ENCODE data around the gene IMP4. TPM values are rescaled to one million over a fixed set of nuclear protein-coding genes. Genes with fewer than 3 reads are reported as not detected.

The IMP4 gene
- total RNA-seq, 2 donors from 2014 or later, result 50.6 to 117 TPM

GRCh38 chr2:130389358-130389757 is 46.7 kb downstream of the IMP4 start:
- Histone ChIP-seq H3K36me3 (no peaks in the 10 kb centered on the region), H3K4me3 (no peak overlapping the region), H3K4me1 (no peaks in the 10 kb centered on the region), H3K9me3 (no peaks in the 10 kb centered on the region), H3K27me3 (no peaks in the 10 kb centered on the region), H3K27ac (no peak overlapping the region), H3K9ac (ENCODE audit: low read depth in 2 of 2, low read length in 2 of 2) (no peak overlapping the region)
- no peak for DNase-seq
- intact Hi-C loops (cut with DNase I), result no loop called here
- no peak for TF ChIP-seq CTCF (IDR thresholded peaks at IDR 0.05)

GRCh38 chr2:130389783-130390182 is 47.1 kb downstream of the IMP4 start:
- H3K4me1 ChIP-seq, result no peaks in the 10 kb centered on the region
- TF ChIP-seq CTCF (IDR thresholded peaks at IDR 0.05), result no peak
- no peaks in the 10 kb centered on the region for H3K9me3 ChIP-seq
- no peaks in the 10 kb centered on the region for H3K27me3 ChIP-seq
- intact Hi-C loops (cut with DNase I), result no loop called here
- no peak overlapping the region for H3K4me3 ChIP-seq
- no peak for DNase-seq
- no peak overlapping the region for H3K9ac ChIP-seq (ENCODE audit: low read depth in 2 of 2, low read length in 2 of 2)
- H3K36me3 ChIP-seq, result no peaks in the 10 kb centered on the region
- peak overlapping the region; percentile 92 for H3K27ac ChIP-seq

- no peaks in the 10 kb centered on the region for H3K9me3 ChIP-seq
- no peaks in the 10 kb centered on the region for H3K4me1 ChIP-seq
- no peak for TF ChIP-seq CTCF (IDR thresholded peaks at IDR 0.05)
- H3K27me3 ChIP-seq, result no peaks in the 10 kb centered on the region
- H3K36me3 ChIP-seq, result no peaks in the 10 kb centered on the region
- H3K27ac ChIP-seq, result peak overlapping the region; percentile 92
- peak overlapping the region; percentile 65 for H3K4me3 ChIP-seq
- intact Hi-C loops (cut with DNase I), result no loop called here
- DNase-seq, result peak; percentile 71
- peak overlapping the region; percentile 82 to 90 for H3K9ac ChIP-seq (ENCODE audit: low read depth in 2 of 2, low read length in 2 of 2)
Measured at GRCh38 chr2:130390460-130391057, 47.9 kb downstream of the IMP4 start.

GRCh38 chr2:130391058-130391871 is 48.6 kb downstream of the IMP4 start:
- Histone ChIP-seq H3K9me3 (no peaks in the 10 kb centered on the region), H3K4me3 (peak overlapping the region; percentile 65), H3K36me3 (no peaks in the 10 kb centered on the region), H3K27me3 (no peaks in the 10 kb centered on the region), H3K9ac (ENCODE audit: low read depth in 2 of 2, low read length in 2 of 2) (peak overlapping the region; percentile 82 to 90), H3K4me1 (no peaks in the 10 kb centered on the region), H3K27ac (peak overlapping the region; percentile 92)
- intact Hi-C loops (cut with DNase I), result no loop called here
- TF ChIP-seq CTCF (IDR thresholded peaks at IDR 0.05), result no peak
- DNase-seq, result peak; percentile 95

GRCh38 chr2:130391872-130392670 is 49.4 kb downstream of the IMP4 start:
- no peak for TF ChIP-seq CTCF (IDR thresholded peaks at IDR 0.05)
- DNase-seq, result peak; percentile 40
- H3K27me3 ChIP-seq, result no peaks in the 10 kb centered on the region
- peak overlapping the region; percentile 65 for H3K4me3 ChIP-seq
- peak overlapping the region; percentile 92 for H3K27ac ChIP-seq
- H3K9ac ChIP-seq (ENCODE audit: low read depth in 2 of 2, low read length in 2 of 2), result peak overlapping the region in 1 of 2 donors; percentile 90
- no peaks in the 10 kb centered on the region for H3K36me3 ChIP-seq
- intact Hi-C loops (cut with DNase I), result no loop called here
- no peaks in the 10 kb centered on the region for H3K4me1 ChIP-seq
- H3K9me3 ChIP-seq, result no peaks in the 10 kb centered on the region

Data from colonic mucosa (tissue), 4 donors.